ENCODE measurements around the gene UROC1. TPM values are rescaled to one million over a fixed set of nuclear protein-coding genes. Genes with fewer than 3 reads are reported as not detected.

Gene UROC1
- total RNA-seq, 2 experiments from 2014 or later: not detected

DNA sequence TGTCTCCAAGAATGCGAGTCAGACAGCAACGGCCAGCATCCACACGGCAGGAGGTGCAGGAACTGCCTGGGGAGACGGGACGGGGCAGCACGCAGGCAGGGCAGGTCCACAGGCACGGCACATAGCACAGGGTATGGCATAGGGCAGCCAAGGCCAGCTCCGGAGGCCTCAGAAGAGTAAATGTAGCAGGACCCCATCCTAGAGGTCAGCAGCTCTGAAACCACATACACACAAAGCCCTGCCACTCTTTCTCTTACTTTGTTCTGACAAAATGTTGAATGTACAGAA lies 68.7 kb downstream of the UROC1 start:
- ChIA-PET CTCF (no interaction called here), POLR2A (no interaction called here)
- Mint-ChIP-seq H3K9me3 (no peaks in the 10 kb centered on the region), H3K4me3 (no peak overlapping the region), H3K36me3 (ENCODE audit: low read depth) (peaks cover 72% of the 10 kb centered on the region), H3K4me1 (ENCODE audit: low read depth) (no peaks in the 10 kb centered on the region), H3K27me3 (no peaks in the 10 kb centered on the region), H3K27ac (no peak overlapping the region)
- intact Hi-C loops (cut with DNase I, micrococcal nuclease): no loop called here
- no peak for ATAC-seq (ENCODE audit: poor library complexity)
- H3K4me1 ChIP-seq (ENCODE audit: insufficient read depth, low read length): no peaks in the 10 kb centered on the region
- H3K4me3 ChIP-seq (ENCODE audit: low read length): no peak overlapping the region
- no peak for DNase-seq
- peaks cover 48% of the 10 kb centered on the region for H3K36me3 ChIP-seq (ENCODE audit: insufficient read depth, low read length)
- H3K27ac ChIP-seq (ENCODE audit: low read depth in 1 of 2, low read length in 2 of 2): no peak overlapping the region
- H3K9me3 ChIP-seq (ENCODE audit: control insufficient read depth in 1 of 2, insufficient read depth in 1 of 2, low read length in 2 of 2): no peaks in the 10 kb centered on the region
- TF ChIP-seq, protein P1, sequence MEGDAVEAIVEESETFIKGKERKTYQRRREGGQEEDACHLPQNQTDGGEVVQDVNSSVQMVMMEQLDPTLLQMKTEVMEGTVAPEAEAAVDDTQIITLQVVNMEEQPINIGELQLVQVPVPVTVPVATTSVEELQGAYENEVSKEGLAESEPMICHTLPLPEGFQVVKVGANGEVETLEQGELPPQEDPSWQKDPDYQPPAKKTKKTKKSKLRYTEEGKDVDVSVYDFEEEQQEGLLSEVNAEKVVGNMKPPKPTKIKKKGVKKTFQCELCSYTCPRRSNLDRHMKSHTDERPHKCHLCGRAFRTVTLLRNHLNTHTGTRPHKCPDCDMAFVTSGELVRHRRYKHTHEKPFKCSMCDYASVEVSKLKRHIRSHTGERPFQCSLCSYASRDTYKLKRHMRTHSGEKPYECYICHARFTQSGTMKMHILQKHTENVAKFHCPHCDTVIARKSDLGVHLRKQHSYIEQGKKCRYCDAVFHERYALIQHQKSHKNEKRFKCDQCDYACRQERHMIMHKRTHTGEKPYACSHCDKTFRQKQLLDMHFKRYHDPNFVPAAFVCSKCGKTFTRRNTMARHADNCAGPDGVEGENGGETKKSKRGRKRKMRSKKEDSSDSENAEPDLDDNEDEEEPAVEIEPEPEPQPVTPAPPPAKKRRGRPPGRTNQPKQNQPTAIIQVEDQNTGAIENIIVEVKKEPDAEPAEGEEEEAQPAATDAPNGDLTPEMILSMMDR (IDR thresholded peaks at IDR 0.05): no peak
- no peaks in the 10 kb centered on the region for H3K27me3 ChIP-seq (ENCODE audit: control insufficient read depth in 1 of 2, insufficient read depth in 2 of 2, low read length in 2 of 2)

DNA sequence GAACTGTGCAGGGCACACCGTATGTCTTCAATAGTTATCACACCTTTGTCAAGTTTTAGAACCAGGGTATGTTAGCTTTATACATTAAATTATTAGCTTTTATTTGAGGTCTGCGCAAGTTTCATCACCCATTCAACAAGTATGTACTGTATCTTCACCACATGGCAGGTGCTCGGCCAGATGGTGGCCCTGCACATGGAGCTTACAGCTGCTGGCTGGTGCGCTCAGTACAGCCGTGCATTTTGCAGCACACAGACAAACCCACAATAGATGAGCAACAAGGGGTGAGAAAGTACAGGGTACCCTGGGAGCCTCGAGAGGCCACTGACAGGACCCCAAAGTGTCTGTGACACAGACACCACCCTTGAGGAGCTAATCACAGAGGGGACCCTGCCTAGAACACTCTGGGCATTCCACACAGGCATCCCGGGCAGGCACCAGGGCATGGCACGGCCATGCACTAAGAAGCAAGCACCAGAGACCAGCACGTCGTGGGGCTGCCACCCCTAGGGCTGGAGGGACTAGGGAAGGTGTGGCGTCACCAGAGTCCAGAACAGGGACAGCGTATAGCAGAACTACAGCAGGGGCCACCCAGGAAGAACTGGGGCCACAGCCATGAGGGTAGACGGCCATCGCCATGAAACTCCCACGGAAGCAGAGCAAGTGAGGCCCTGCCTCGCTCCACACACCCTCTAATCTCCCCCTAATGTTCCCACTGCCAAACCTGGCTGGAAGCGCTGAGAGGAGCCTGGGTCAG lies 69.3 kb downstream of the UROC1 start:
- Mint-ChIP-seq H3K36me3 (ENCODE audit: low read depth) (peaks cover 70% of the 10 kb centered on the region), H3K27me3 (no peaks in the 10 kb centered on the region), H3K9me3 (no peaks in the 10 kb centered on the region), H3K27ac (no peak overlapping the region), H3K4me3 (no peak overlapping the region), H3K4me1 (ENCODE audit: low read depth) (no peaks in the 10 kb centered on the region)
- H3K4me1 ChIP-seq (ENCODE audit: insufficient read depth, low read length): no peaks in the 10 kb centered on the region
- DNase-seq (no peak), ATAC-seq (ENCODE audit: poor library complexity) (no peak)
- H3K27me3 ChIP-seq (ENCODE audit: control insufficient read depth in 1 of 2, insufficient read depth in 2 of 2, low read length in 2 of 2): no peaks in the 10 kb centered on the region
- intact Hi-C loops (cut with DNase I, micrococcal nuclease): no loop called here
- ChIA-PET POLR2A (no interaction called here), CTCF (no interaction called here)
- H3K36me3 ChIP-seq (ENCODE audit: insufficient read depth, low read length): peaks cover 47% of the 10 kb centered on the region
- TF ChIP-seq, protein P1 (IDR thresholded peaks at IDR 0.05): no peak
- H3K4me3 ChIP-seq (ENCODE audit: low read length): no peak overlapping the region
- no peak overlapping the region for H3K27ac ChIP-seq (ENCODE audit: low read depth in 1 of 2, low read length in 2 of 2)
- no peaks in the 10 kb centered on the region for H3K9me3 ChIP-seq (ENCODE audit: control insufficient read depth in 1 of 2, insufficient read depth in 1 of 2, low read length in 2 of 2)

DNA sequence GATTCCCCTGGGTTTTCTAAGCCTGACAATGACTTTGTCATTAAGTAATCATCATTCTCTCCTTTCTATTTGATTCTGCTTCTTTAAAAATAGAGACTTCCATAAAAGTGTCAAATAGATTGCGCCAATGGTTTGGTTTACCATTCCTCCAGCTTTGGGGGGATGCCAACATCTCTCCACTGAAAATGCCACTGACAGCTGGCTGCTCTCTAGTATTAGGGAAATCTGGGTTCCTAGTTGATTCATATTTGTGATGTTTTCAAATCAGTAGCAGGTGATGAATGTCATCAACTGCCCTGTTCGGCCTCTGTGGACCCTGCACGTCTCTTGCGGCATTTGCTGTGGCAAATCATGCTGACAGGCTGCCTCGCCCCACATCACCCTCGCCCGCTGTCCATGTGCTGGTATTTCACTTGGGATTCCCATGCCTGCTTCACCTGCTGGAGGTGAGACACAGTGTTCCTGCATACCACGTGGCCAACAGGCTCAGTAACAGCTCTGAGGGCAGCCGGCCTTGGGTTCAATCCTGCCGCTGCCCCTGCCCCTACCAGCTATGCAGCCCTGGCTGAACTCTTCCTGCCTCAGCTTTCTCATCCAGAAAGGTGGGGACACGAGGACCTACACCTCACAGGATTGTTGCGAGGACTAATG lies 70.0 kb downstream of the UROC1 start:
- no peak overlapping the region for H3K4me3 Mint-ChIP-seq
- CTCF ChIA-PET: no interaction called here

More for the DNA sequence above, 70.0 kb downstream of the UROC1 start:
- H3K9me3 Mint-ChIP-seq: no peaks in the 10 kb centered on the region
- Histone ChIP-seq H3K9me3 (ENCODE audit: control insufficient read depth in 1 of 2, insufficient read depth in 1 of 2, low read length in 2 of 2) (no peaks in the 10 kb centered on the region), H3K36me3 (ENCODE audit: insufficient read depth, low read length) (peaks cover 51% of the 10 kb centered on the region), H3K27ac (ENCODE audit: low read depth in 1 of 2, low read length in 2 of 2) (no peak overlapping the region), H3K27me3 (ENCODE audit: control insufficient read depth in 1 of 2, insufficient read depth in 2 of 2, low read length in 2 of 2) (no peaks in the 10 kb centered on the region), H3K4me3 (ENCODE audit: low read length) (no peak overlapping the region), H3K4me1 (ENCODE audit: insufficient read depth, low read length) (no peaks in the 10 kb centered on the region)
- intact Hi-C loops (cut with DNase I, micrococcal nuclease): no loop called here
- ATAC-seq (ENCODE audit: poor library complexity) (no peak), DNase-seq (no peak)
- H3K4me1 Mint-ChIP-seq (ENCODE audit: low read depth): no peaks in the 10 kb centered on the region
- H3K36me3 Mint-ChIP-seq (ENCODE audit: low read depth): peaks cover 68% of the 10 kb centered on the region
- TF ChIP-seq, protein P1 (IDR thresholded peaks at IDR 0.05): no peak
- POLR2A ChIA-PET: no interaction called here
- no peak overlapping the region for H3K27ac Mint-ChIP-seq
- H3K27me3 Mint-ChIP-seq: no peaks in the 10 kb centered on the region

Data from CD4-positive, alpha-beta T cell (primary cell).